Fibroblast of mammary gland (primary cell): ENCODE results near the gene MYRF.

Experiments used
- DNase-seq: peaks from one replicate; pipeline ENCODE4 v3.0.0-alpha.2; 2010; ENCODE audit warnings: low read depth
- H3K4me3 ChIP-seq: 2 replicates; pipeline ENCODE4 v1.5.1; 2011; ENCODE audit warnings: low read depth, mild to moderate bottlenecking, low read length, moderate library complexity; ENCODE audit not compliant: control insufficient read depth
- CTCF ChIP-seq: conservative IDR thresholded peaks from 2 replicates; pipeline ENCODE4 v1.5.1; 2011; ENCODE audit warnings: low read depth, low read length, inconsistent platforms; ENCODE audit not compliant: control insufficient read depth, insufficient read depth

The MYRF gene

GRCh38 chr11:61783717-61784505 lies 31.5 kb downstream of the MYRF start:
- peak; percentile 27 for DNase-seq
- H3K4me3 ChIP-seq: no peak overlapping the region
- TF ChIP-seq CTCF: no peak

- TF ChIP-seq CTCF: no peak
- no peak overlapping the region for H3K4me3 ChIP-seq
- no peak for DNase-seq
Observed at GRCh38 chr11:61784506-61784805, 32.0 kb downstream of the MYRF start.

- H3K4me3 ChIP-seq: no peak overlapping the region
- TF ChIP-seq CTCF: no peak
- no peak for DNase-seq
Observed at GRCh38 chr11:61785837-61786402, 33.5 kb downstream of the MYRF start.

GRCh38 chr11:61787928-61788491 lies 35.6 kb downstream of the MYRF start:
- DNase-seq: peak; percentile 58
- no peak overlapping the region for H3K4me3 ChIP-seq
- TF ChIP-seq CTCF: peak; percentile 59

GRCh38 chr11:61791737-61792309 lies 39.4 kb downstream of the MYRF start:
- H3K4me3 ChIP-seq: peak overlapping the region; percentile 94
- peak; percentile 96 for DNase-seq

GRCh38 chr11:61792310-61793082 lies 40.1 kb downstream of the MYRF start, which contains the start of the genes FEN1 and TMEM258:
FEN1 (plus strand) TSS chr11:61792911; CDS start chr11:61795362, 2,451 bp downstream.
TMEM258 (minus strand) TSS chr11:61792599; CDS start chr11:61792558, 41 bp downstream.
- TF ChIP-seq CTCF: no peak
- DNase-seq: peak; percentile 92
- peak within 1 kb of the TSS; percentile 94 for H3K4me3 ChIP-seq

More at GRCh38 chr11:61791737-61792309, 39.4 kb downstream of the MYRF start:
- no peak for TF ChIP-seq CTCF
